ENCODE data around the gene ZNF407.
"Not testable (repeated sequence)": the region's sequence is repeated elsewhere in the genome, so short reads cannot be mapped to it uniquely, and the experiment has no call there.

- TF ChIP-seq POLR2A (IDR thresholded peaks at IDR 0.05; ENCODE audit: borderline replicate concordance, extremely low read depth, insufficient read depth, insufficient read length); REST (IDR thresholded peaks at IDR 0.05; ENCODE audit: low read depth); CTCF (IDR thresholded peaks at IDR 0.05 in 2 of 3, conservative IDR thresholded peaks at IDR 0.05 in 1 of 3; ENCODE audit: borderline replicate concordance in 1 of 3, insufficient read depth in 1 of 3, low read depth in 2 of 3, low read length in 2 of 3); ELF1 (IDR thresholded peaks at IDR 0.05; ENCODE audit: borderline replicate concordance, low read depth); TCF7L2 (IDR thresholded peaks at IDR 0.05; ENCODE audit: borderline replicate concordance, extremely low read depth, insufficient read depth, insufficient read length); JUND (IDR thresholded peaks at IDR 0.05): not testable (repeated sequence)
Measured at GRCh38 chr18:74565164-74565563, 32.5 kb upstream of the ZNF407 start.
